Measurements from ENCODE around the gene HINT2. TPM values are rescaled to one million over a fixed set of nuclear protein-coding genes. Genes with fewer than 3 reads are reported as not detected.

Gene HINT2
- total RNA-seq, 2 experiments from 2014 or later: 67.7 to 70.8 TPM

GRCh38 chr9:35842020-35842745 lies 27.3 kb upstream of the HINT2 start:
- ChIA-PET CTCF (interaction anchor here (0.6 to 1.1 kb wide), 2 partner anchors 16 to 40 kb away, joined by 3 to 4 read pairs; no protein-coding TSS in a partner anchor), POLR2A (interaction anchor here (0.6 kb wide), 1 partner anchor 162 kb away, joined by 4 read pairs; no protein-coding TSS in a partner anchor)

GRCh38 chr9:35841645-35841900 lies 26.7 kb upstream of the HINT2 start:
- POLR2A ChIA-PET: interaction anchor here (0.6 kb wide), 1 partner anchor 161 kb away, joined by 4 read pairs; no protein-coding TSS in a partner anchor

GRCh38 chr9:35840881-35841644 lies 26.2 kb upstream of the HINT2 start:
- ChIA-PET CTCF (interaction anchor here (0.8 kb wide), 1 partner anchor 52 kb away, joined by 3 read pairs; no protein-coding TSS in a partner anchor), POLR2A (interaction anchor here (0.6 kb wide), 1 partner anchor 160 kb away, joined by 4 read pairs; no protein-coding TSS in a partner anchor)

More at GRCh38 chr9:35841645-35841900, 26.7 kb upstream of the HINT2 start:
- CTCF ChIA-PET: interaction anchor here (0.6 to 1.1 kb wide), 3 partner anchors 15 to 53 kb away, joined by 3 to 4 read pairs (median 3); no protein-coding TSS in a partner anchor

GRCh38 chr9:35839926-35840325 lies 25.1 kb upstream of the HINT2 start:
- ChIA-PET POLR2A (no interaction called here), CTCF (no interaction called here)

- ChIA-PET POLR2A (no interaction called here), CTCF (no interaction called here)
These were observed 21.8 kb upstream of the HINT2 start for GRCh38 chr9:35836595-35836994.

GRCh38 chr9:35835766-35836165 lies 20.9 kb upstream of the HINT2 start:
- CTCF ChIA-PET: interaction anchor here (1.0 to 1.1 kb wide), 2 partner anchors 45 to 47 kb away, joined by 3 to 4 read pairs; no protein-coding TSS in a partner anchor
- POLR2A ChIA-PET: no interaction called here

- ChIA-PET CTCF (interaction anchor here (1.0 to 1.1 kb wide), 2 partner anchors 45 to 47 kb away, joined by 3 to 4 read pairs; no protein-coding TSS in a partner anchor), POLR2A (no interaction called here)
These were observed 20.4 kb upstream of the HINT2 start for GRCh38 chr9:35835216-35835632.

- ChIA-PET CTCF (interaction anchor here (1.1 kb wide), 1 partner anchor 48 kb away, joined by 4 read pairs; no protein-coding TSS in a partner anchor), POLR2A (no interaction called here)
These were observed 19.7 kb upstream of the HINT2 start for GRCh38 chr9:35834260-35835215.

GRCh38 chr9:35832814-35833213 lies 18.0 kb upstream of the HINT2 start:
- ChIA-PET CTCF (interaction anchor here (1.0 kb wide), 1 partner anchor 42 kb away, joined by 3 read pairs; no protein-coding TSS in a partner anchor), POLR2A (no interaction called here)

GRCh38 chr9:35831040-35831439 lies 16.2 kb upstream of the HINT2 start:
- ChIA-PET POLR2A (no interaction called here), CTCF (interaction anchor here (1.5 kb wide), 1 partner anchor 14 kb away, joined by 3 read pairs; no protein-coding TSS in a partner anchor)

GRCh38 chr9:35829764-35830096 lies 14.9 kb upstream of the HINT2 start:
- POLR2A ChIA-PET: no interaction called here
- CTCF ChIA-PET: no interaction called here

- CTCF ChIA-PET: interaction anchor here (1.4 kb wide), 1 partner anchor 39 kb away, joined by 3 read pairs; no protein-coding TSS in a partner anchor
- POLR2A ChIA-PET: interaction anchor here (0.6 to 0.7 kb wide), 4 partner anchors 17 to 117 kb away, joined by 3 to 6 read pairs (median 3); partner anchors contain the start of gene SPAG8
These were observed 14.4 kb upstream of the HINT2 start, which contains the start of gene TMEM8B for GRCh38 chr9:35829084-35829763. TMEM8B (plus strand) TSS chr9:35829228; CDS start chr9:35829448, 220 bp downstream.

GRCh38 chr9:35828716-35829083 lies 13.9 kb upstream of the HINT2 start, which contains the start of gene FAM221B:
FAM221B (minus strand) TSS chr9:35828732; CDS start chr9:35826161, 2,571 bp downstream.
- ChIA-PET CTCF (interaction anchor here (1.4 kb wide), 1 partner anchor 38 kb away, joined by 3 read pairs; no protein-coding TSS in a partner anchor), POLR2A (interaction anchor here (0.6 to 0.7 kb wide), 4 partner anchors 17 to 116 kb away, joined by 3 to 6 read pairs (median 3); partner anchors contain the start of gene SPAG8)

- CTCF ChIA-PET: interaction anchor here (1.6 to 1.8 kb wide), 2 partner anchors 55 to 71 kb away, joined by 7 read pairs; no protein-coding TSS in a partner anchor
These were observed 12.6 kb upstream of the HINT2 start for GRCh38 chr9:35827486-35827885.

GRCh38 chr9:35826071-35826701 lies 11.3 kb upstream of the HINT2 start:
- ChIA-PET POLR2A (no interaction called here), CTCF (interaction anchor here (0.7 to 2.8 kb wide), 11 partner anchors 10 to 70 kb away, joined by 3 to 14 read pairs (median 4); partner anchors contain the start of gene SPAG8)

More at GRCh38 chr9:35827486-35827885, 12.6 kb upstream of the HINT2 start:
- POLR2A ChIA-PET: no interaction called here

GRCh38 chr9:35822926-35823325 lies 8.1 kb upstream of the HINT2 start:
- ChIA-PET POLR2A (no interaction called here), CTCF (interaction anchor here (1.8 kb wide), 1 partner anchor 12 kb away, joined by 5 read pairs; no protein-coding TSS in a partner anchor)

GRCh38 chr9:35820076-35820475 lies 5.2 kb upstream of the HINT2 start:
- POLR2A ChIA-PET: no interaction called here
- CTCF ChIA-PET: no interaction called here

- CTCF ChIA-PET: interaction anchor here (1.0 kb wide), 1 partner anchor 62 kb away, joined by 3 read pairs; no protein-coding TSS in a partner anchor
- POLR2A ChIA-PET: no interaction called here
These were observed 3.5 kb upstream of the HINT2 start for GRCh38 chr9:35818341-35818740.
